SK-N-SH (cell line): ENCODE measurements around the gene CIAO2A.

Experiments used
- EP300 ChIP-seq, 2 experiments: IDR thresholded peaks; 2 replicates each; pipeline versions ENCODE4 v1.4.0 to v1.6.1; 2012; ENCODE audit warnings: borderline replicate concordance in 1 of 2, low read depth in 1 of 2, low read length in 1 of 2
- EZH2phosphoT487 ChIP-seq: fragments of 200-600 bp; sonication (generic); IDR thresholded peaks from 2 replicates; pipeline ENCODE4 v1.6.1; 2017; ENCODE audit warnings: low read depth, mixed run types, mild to moderate bottlenecking, antibody characterized with exemption, moderate library complexity, borderline replicate concordance
- JUND ChIP-seq: IDR thresholded peaks from 2 replicates; pipeline ENCODE4 v1.4.0; 2012
- POLR2AphosphoS5 ChIP-seq: IDR thresholded peaks from 2 replicates; pipeline ENCODE4 v1.6.1; 2012; ENCODE audit warnings: low read depth, low read length
- SIN3A ChIP-seq: IDR thresholded peaks from 2 replicates; pipeline ENCODE4 v1.6.1; 2012; ENCODE audit warnings: low read depth, mild to moderate bottlenecking, low read length, moderate library complexity, borderline replicate concordance
- TAF1 ChIP-seq: IDR thresholded peaks from 2 replicates; pipeline ENCODE4 v1.6.1; 2012; ENCODE audit warnings: low read depth, mild to moderate bottlenecking, low read length, moderate library complexity, borderline replicate concordance
- TCF12 ChIP-seq: IDR thresholded peaks from 2 replicates; pipeline ENCODE4 v1.4.0; 2012
- TF ChIP-seq, protein P1 (sequence below): fragments of 200-600 bp; sonication (generic); IDR thresholded peaks from 2 replicates; pipeline ENCODE4 v1.6.1; 2017; ENCODE audit warnings: antibody characterized with exemption, mild to moderate bottlenecking, moderate library complexity
- TF ChIP-seq, protein P2 (sequence below): IDR thresholded peaks from 2 replicates; pipeline ENCODE4; 2012
- TF ChIP-seq, protein P3 (sequence below): fragments of 150-350 bp; IDR thresholded peaks from 2 replicates; pipeline ENCODE4 v1.6.1; 2017; ENCODE audit warnings: antibody characterized with exemption, low read length, low read depth, borderline replicate concordance

DNA sequence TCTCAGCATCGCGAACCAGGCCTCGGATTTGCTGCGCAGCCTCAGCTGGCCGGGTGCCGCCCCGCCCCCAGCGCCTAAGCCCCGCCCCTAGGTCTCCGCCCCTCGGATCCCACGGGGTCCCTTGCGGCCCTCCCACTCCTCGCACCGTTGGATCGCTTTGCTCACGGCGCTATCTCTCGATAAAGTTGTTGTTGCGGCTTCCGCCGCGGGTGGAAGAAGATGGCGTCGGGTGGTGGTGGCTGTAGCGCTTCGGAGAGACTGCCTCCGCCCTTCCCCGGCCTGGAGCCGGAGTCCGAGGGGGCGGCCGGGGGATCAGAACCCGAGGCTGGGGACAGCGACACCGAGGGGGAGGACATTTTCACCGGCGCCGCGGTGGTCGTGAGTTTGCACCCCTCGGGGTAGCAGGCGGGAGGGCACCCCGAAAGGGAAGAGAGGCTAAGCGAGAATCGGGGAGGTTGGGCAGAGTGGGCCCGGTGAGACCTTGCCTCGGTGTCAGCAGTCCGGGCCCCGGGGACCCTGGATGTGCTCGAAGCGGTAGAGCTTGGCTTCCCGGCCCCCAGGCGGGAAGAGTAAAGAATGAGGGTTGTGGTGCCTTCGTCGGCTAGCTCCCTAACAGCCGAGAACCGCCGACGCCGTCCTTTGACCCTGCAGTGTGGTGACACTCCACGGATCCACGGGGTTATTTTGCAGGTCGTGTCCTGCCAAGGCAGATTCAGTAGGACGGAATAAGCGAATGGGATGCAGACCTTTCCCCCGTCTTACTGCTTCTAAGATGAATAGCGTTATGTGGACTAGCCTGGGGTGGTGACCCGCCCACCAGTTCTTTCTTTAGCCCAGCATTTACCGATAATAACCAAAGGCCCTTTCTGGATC lies 2.4 kb upstream of the CIAO2A start, which contains the start of gene SNX1:
- TF ChIP-seq, protein P1, sequence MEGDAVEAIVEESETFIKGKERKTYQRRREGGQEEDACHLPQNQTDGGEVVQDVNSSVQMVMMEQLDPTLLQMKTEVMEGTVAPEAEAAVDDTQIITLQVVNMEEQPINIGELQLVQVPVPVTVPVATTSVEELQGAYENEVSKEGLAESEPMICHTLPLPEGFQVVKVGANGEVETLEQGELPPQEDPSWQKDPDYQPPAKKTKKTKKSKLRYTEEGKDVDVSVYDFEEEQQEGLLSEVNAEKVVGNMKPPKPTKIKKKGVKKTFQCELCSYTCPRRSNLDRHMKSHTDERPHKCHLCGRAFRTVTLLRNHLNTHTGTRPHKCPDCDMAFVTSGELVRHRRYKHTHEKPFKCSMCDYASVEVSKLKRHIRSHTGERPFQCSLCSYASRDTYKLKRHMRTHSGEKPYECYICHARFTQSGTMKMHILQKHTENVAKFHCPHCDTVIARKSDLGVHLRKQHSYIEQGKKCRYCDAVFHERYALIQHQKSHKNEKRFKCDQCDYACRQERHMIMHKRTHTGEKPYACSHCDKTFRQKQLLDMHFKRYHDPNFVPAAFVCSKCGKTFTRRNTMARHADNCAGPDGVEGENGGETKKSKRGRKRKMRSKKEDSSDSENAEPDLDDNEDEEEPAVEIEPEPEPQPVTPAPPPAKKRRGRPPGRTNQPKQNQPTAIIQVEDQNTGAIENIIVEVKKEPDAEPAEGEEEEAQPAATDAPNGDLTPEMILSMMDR, result no peak
- TF ChIP-seq, protein P2, sequence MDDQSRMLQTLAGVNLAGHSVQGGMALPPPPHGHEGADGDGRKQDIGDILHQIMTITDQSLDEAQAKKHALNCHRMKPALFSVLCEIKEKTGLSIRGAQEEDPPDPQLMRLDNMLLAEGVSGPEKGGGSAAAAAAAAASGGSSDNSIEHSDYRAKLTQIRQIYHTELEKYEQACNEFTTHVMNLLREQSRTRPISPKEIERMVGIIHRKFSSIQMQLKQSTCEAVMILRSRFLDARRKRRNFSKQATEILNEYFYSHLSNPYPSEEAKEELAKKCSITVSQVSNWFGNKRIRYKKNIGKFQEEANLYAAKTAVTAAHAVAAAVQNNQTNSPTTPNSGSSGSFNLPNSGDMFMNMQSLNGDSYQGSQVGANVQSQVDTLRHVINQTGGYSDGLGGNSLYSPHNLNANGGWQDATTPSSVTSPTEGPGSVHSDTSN, result no peak
- TF ChIP-seq SIN3A (peak; percentile 94), TCF12 (no peak), EZH2phosphoT487 (no peak), EP300 (IDR thresholded peaks at IDR 0.05; ENCODE audit: borderline replicate concordance in 1 of 2, low read depth in 1 of 2, low read length in 1 of 2) (peak; percentile 15 to 41; a peak in 1 of 4 replicates), TAF1 (peak; percentile 99), JUND (no peak), POLR2AphosphoS5 (peak; percentile 97)
- TF ChIP-seq, protein P3, sequence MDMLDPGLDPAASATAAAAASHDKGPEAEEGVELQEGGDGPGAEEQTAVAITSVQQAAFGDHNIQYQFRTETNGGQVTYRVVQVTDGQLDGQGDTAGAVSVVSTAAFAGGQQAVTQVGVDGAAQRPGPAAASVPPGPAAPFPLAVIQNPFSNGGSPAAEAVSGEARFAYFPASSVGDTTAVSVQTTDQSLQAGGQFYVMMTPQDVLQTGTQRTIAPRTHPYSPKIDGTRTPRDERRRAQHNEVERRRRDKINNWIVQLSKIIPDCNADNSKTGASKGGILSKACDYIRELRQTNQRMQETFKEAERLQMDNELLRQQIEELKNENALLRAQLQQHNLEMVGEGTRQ, result no peak
